ENCODE results near the gene NAALADL2. TPM values are rescaled to one million over a fixed set of nuclear protein-coding genes. Genes with fewer than 3 reads are reported as not detected.

The NAALADL2 gene
- total RNA-seq, 1 donor from 2014 or later: 2.4 TPM

DNA sequence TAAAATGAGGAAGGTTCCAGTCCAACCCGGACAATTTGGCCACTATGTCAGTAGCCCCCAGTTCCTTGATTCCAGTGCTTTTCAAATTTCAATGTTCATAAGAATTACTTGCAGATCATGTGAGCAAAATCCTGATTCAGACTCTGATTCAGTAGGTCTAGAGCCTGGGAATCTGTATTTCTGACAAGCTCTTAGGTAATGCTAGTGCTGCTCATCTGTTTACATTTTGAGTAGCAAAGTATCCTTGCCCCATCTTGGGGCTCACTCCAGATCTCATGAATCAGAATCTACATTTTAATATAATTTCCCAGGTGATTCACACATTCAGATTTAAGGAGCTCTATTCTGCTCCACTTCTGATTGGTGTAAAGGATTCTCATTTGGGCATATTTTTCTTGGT, 142.0 kb downstream of the NAALADL2 start:
- no peak for ATAC-seq

DNA sequence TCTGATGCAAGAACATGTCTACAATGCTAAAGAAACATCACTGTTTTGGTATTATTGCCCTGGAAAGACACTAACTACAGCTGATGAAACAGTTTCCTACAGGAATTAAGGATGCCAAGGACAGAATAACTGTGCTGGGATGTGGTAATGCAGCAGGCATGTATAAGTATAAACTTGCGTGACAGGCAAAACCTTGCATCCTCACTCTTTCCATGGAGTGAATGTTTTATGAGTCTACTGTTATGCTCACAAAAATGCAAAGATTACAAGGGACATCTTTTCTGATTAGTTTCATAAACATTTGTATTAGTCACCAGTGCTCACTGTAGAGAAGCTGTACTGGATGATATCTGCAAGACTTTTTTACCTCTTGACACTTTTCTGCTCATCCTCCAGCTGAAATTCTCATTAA, 143.6 kb downstream of the NAALADL2 start:
- ATAC-seq: no peak

DNA sequence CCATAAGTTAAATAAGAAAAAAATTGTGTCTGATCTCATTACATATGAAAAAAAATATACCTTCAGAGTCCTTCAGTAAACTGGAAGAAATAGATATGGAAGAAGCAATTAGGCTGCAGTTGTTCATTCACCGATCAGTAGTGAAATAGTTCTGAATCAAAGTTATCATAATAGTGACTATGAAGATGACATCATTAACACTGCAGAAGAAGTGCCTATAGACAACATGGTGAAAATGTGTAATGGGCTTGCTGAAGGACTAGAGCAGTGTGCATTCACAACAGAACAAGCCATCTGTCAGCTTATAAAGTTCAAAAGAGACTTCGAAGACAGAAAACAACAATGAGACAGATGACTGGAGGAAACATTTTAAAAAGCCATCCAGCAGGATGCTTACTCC, 144.5 kb downstream of the NAALADL2 start:
- ATAC-seq: no peak

DNA sequence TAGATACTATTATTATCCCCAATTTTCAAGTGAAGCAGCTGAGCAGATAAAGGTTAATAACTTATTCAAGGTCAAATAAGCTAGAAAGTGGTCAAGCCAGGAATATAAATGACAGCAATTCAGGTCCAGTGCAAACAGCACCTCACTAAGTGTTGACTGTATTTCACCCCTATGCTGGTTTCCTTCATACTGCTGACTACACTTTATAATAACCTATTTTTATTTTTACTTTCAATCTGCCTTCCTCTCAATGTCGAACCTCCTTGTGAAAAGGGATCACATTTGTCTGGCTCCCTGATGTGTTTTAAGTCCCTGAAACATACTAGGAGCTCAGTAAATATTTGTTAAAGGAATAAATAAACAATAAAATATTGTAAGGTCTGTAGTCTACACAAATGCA, 146.1 kb downstream of the NAALADL2 start:
- no peak for ATAC-seq

DNA sequence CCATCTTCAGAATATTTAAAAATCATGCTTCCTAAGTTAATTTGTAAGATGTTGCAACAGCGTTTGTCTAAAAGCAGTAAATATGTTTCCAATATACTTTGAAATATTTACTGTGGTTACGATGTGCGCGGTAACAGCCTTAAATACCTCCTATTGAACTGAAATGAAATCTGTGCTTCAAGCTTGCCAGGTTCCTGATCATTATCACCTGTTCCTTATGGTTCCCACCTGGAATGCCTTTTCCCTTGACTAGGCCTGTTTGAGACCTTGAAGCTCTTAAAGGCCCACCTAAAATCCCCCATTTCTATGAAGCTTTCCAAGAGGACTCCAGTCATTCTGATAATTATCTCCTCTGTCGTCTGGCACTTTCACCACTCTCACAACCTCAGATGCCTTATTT, 146.7 kb downstream of the NAALADL2 start:
- no peak for ATAC-seq

DNA sequence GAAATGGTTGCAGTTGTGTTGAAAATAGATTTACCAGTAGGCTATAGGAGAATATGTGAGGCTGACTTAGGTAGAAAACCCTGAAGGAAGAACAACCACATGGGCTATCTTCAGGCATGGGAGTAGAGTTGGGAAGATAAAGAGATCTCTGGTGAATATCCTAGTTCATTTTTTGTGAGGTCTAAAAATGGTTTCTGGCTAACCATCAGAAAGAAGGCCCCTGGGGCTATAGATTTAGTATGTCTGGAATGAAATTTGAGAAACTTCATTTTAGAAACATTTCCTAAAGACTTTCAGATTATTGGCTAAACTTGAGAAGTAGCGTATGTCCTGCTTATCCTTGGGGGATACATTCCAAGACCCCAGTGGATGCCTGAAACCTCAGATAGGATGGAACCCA, 148.2 kb downstream of the NAALADL2 start:
- ATAC-seq: no peak

DNA sequence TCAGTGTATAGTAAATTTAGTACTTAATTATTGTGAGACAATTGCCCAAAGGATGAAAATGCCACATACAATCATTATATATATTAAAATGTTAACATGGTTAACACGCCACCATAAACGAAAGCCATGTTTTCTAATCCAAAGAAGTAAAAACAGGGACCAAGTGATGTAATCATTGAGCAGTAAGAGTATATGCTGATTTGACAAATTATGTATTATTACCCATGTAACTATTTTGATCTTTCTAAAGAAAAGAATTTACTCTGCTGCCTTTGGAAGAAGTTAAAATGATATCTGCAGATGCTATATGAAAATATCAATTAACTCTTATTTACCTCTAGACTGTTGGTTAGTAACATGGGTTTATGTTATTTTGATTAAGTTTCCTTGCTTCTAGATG, 150.2 kb downstream of the NAALADL2 start:
- ATAC-seq: no peak

DNA sequence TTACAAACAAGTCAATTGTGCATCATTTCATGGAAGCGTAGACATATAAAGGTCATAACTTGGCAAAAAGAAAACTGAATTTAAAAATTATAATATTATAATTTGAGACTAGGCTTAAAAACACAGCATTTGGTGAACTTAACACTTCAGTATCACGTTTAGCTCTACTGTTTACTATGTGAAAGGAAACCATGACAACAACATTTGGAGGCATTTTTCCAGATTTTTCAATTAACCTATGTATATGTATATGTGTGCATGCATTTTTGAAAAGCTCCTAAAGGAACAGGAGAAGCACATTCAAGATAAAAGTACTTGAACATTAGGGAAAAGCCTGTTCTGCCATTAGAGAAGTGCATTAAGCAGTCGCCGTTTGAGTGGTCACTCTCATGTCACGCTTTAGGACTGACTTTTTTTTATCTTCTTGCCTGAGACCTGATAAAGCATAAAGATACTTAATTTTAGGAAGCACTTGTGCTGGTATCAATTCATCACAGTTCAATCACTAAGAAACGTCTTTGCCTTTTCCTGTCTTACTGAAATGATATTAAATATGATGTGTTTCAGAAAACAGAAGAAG, 156.0 kb downstream of the NAALADL2 start:
- no peak for ATAC-seq

DNA sequence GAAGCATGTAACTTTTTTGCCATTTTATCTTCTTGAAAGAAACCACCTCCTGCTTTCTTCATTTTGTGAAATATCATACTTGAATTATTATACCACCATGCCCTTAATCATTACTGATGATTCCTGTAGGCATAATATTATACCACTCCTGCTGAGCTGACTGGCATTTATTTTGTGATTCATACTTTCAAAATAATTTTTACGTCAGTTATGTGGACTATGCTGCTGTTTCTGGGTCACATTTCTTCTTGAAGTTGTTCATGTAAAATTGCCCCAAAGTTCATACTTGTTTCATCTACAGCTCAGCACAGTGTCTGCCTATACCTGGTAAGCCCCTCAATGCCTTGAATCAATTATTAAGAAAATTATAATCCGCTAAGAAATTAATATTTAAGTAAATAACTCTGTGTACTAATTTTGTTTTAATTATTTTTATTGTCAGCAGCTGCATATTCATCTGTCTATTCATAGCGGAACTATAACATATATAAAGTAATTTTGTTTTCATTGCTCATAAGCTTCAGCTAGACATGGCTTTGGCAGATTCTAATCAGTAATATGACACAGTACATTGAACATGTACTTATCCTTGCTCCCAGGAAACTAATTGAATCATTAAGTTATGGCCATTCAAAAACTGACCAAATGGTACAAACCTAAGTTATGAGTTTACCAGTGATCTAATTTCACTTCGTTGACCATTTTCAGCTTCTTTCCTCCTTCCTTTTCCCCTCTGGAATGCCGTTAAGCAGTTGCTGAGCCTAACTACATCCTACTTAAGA, 160.0 kb downstream of the NAALADL2 start:
- ATAC-seq: no peak

DNA sequence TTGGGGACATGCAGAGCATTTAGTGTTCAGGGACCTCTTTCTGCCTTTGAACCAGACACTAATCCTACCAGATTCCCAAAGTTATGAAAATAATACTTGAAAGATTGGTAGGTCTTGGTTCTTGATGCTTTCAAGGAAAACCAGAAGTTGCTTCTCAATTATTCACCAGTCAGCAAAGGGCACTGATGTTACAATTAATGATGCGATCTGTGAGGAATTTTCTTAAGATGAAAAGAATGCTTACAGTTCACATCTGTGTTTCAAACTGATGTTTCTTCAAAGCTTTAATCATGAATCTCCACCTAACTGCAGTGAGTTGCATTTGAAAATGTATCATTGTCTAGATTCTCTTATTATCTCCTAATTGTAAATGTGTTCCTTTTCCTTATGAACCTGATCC, 161.0 kb downstream of the NAALADL2 start:
- no peak for ATAC-seq

DNA sequence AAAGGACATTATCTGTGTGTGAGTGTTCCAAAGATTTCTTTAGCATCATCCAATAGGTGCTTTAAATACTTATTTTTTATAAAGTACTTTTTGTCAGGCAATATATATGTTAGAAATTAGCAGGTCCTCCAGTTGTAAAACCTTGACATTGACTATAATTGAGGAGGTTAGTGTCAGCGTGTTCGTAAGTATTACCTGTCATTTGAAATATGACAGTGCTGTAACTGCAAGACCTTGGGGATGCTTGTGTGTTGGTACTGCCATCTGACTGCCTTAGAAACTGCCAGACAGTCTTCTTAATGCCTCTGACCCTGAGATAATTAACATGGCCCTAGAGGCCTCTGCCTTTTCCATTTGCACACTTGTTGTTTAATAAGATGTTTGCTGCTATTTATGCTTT, 170.7 kb downstream of the NAALADL2 start:
- no peak for ATAC-seq

DNA sequence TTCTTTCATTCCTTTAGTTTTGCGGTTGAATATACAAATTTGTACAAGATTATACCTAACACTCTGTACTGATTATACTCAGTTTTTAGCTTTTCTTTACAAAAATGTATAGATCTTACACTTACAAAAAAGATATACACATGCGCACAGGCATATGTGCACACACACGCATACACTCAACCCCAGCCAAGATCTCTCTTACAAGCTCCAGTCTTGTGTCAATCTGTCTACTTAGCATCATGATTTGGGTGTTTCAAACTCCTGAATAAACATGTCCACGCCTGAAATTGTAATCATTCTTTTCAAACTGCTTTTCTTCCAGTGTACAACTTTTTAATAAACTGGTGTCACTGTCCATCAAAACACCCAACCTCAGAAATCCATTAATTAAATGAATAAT, 180.7 kb downstream of the NAALADL2 start:
- ATAC-seq: no peak

DNA sequence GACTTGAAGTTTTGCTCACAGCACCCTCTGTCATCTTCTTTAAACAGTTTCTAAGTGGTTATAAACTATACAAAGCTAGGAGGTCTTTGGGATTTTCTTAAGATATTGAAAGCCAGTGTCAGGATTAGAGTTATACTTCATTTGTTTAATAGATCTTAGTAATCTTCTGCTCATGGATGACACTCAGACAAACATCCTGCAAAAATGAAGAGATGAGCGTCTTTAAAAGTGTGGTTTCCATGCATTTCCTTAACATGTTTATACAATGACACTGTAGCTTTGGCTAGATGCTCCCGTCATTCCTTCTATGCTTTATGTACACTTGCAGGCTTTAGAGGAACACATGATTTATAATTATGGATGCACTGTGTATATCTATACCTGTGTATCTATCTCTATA, 182.2 kb downstream of the NAALADL2 start:
- ATAC-seq: no peak

DNA sequence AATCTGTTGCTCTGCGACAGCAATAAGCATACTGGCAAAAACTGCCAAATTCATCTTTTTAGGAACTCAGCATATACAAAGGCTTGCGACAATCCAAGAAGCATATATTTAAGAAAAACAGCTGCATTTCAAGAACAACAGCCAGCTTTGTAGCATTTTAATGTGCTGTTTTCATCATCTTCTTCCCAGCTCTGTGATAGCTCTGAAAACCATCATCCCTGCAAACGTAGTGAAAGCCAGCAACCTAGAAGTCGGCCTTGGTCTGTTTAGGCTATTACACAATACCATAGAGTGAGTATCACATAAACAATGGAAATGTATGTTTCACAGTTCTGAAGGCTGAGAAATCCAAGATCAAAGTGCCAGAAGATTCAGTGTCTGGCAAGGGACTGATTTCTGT, 187.5 kb downstream of the NAALADL2 start:
- no peak for ATAC-seq

DNA sequence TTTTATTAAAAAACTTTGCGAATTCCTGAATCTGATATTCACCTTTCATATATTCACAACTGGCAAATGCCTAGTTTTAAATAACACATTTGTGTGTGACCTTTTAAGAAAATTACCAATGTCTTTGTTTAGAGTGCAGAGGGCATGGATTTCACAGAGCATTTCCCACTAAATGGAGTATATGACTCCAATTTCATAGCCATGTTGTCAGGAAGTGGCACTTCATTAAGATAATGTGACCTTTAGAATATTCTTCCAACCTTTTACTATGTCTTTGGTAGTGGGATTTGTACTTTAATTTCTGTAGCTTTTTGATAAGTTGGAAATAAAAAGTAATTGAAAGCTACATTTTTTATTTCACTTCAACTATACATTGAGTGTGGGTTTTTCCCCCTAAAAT, 188.7 kb downstream of the NAALADL2 start:
- no peak for ATAC-seq

DNA sequence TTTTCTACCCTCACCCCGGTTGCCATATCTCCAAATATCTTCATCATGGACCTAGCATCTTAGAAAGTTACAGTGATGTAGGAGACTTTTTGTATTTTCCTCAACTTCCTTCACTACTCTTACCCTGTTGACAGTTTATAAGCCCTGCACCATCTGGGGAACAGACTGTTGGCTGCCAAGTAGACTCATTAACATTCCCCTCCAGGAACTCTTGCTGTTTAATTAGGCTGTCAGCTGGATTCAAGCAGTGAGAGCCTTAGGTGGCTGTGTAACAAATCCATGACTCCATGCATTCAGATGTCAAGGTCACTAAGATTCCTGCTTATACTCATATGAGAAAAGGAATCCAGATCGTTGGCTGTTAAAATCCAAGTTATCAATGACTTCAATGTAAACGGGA, 198.3 kb downstream of the NAALADL2 start:
- no peak for ATAC-seq

DNA sequence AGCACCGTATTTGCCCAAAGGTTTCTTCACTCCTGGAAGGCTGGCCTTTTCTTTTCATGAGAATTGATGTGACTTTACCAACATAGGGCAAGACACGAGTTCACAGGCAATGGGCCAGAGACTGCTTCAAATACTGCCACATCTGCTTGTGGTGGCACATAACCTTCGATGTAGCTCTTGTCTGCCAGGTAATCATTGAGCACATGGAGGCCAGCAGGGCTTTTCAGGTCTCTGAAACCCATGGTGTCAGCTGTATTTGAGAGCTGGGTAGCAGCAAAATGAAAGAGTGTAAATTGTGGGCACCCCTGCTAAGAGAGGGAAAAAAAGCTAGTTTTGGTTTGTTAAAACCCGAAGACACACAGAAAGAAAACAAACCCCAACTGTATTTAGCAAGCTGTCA, 200.7 kb downstream of the NAALADL2 start:
- ATAC-seq: no peak

DNA sequence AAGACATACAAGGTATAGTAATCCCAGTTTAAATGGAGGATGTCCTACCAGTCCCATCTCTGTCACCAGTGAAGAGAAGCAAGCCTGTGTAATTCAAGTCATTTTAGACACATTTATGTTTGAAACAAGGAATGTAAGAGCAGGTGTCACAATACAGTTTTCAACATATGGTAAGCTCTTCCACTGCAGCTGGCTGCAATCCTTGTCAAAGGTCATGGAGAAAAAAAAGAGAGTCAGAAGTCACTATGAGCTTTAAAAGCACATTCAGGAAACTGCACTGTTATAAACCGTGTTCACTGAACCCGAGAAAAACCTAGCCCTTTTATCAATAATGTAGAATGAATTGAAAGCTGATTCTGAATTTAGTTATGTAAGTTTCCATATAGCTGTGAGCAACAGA, 206.4 kb downstream of the NAALADL2 start:
- no peak for ATAC-seq

DNA sequence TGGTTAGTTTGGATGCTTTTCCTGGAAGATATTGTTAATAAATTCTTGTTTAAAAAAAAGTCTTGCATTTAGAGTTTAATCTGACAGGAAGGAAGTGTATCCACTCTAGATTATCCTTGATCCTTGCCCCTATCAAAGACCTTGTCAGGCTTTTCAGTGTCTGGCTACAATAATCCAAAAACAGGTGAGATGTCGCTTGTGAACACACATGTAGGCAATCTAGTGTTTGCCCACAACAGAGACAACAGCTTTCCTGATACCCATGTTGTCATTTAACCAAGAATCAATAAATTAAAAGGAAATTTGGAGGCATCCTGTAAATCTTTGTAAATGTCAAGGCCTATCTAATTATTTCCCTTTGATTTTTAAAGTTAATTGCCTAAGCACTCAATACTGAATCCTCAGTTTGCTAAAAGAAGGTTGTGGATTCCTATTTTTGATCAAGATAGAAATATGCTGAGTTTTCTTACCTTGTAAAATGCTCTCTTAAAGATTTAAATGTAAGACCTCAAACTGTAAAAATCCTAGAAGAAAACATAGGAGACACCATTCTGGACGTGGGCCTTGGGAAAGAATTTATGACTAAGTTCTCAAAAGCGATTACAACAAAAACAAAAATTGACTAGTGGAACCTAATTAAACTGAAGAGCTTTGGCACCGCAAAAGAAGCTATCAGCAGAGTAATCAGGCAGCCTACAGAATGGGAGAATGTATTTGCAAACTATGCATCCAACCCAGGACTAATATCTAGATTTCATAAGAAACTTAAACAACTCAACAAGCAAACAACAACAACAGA, 207.7 kb downstream of the NAALADL2 start:
- no peak for ATAC-seq

DNA sequence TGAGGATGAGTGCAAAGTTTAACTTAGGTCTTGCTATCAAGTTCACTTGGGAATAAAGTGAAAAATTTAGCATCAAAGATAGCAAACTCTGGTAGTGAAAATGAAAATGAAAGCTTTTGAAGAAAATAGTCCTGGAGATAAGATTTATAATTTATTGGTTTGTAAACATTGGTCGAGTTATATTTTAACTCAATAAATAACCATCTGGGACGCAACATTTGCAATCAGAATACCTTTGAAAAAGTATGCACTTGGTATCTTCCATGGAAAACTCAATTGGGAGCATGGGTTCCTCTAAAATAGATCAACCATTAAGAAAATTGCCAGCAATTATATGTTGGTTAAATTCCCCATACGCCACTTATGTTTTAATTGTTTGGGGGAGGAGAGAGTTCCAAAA, 209.5 kb downstream of the NAALADL2 start:
- no peak for ATAC-seq

DNA sequence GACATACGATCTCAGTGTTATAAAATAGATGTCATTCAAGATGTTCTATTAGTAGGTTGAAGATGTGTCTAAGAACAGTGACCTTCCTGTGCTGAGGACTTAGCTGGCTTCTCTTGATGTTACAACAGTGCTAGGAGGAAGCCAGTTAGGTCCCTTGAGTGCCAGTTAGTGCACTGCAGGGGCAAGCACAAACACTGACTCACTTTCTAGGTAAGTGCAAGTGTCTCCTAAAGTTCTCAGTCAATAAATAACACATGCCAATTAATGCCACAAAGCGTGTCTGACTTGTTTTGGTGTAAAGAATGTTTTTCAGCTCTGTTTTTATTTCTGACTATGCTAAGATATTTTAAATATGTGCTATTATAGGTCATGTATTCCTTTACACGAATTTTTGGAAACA, 211.8 kb downstream of the NAALADL2 start:
- ATAC-seq: peak; percentile 54

DNA sequence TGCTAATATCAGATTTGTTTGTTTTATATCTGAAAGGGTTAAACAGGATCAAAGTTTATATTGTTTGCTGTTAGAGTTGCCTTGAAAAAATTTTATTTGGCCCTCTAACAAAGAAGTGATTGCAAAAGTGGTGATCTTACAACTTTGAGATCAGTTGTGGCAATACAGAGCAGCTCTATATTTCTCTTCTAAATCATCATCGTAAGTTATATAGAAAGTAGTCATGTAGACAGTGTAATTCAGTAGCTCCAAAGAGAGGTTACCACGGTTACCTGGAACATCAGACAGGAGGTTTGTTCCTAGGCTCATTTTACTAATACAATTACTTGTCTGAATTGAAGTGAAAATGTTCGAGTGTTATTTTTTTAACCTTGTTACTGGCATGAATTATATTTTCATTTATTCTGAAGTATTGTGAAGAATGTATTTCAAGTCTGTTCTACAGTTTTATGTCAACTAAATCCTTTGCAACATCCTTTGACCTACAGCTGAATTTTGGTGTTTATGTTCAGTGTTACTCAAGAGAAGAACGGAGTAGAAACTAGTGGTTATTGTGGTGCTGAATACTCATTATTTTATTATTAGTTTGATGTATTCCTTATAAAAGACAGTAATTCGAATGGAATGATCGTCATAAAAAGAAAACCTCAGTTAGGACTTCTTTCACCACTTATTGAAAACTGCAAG, 214.2 kb downstream of the NAALADL2 start:
- ATAC-seq: no peak

DNA sequence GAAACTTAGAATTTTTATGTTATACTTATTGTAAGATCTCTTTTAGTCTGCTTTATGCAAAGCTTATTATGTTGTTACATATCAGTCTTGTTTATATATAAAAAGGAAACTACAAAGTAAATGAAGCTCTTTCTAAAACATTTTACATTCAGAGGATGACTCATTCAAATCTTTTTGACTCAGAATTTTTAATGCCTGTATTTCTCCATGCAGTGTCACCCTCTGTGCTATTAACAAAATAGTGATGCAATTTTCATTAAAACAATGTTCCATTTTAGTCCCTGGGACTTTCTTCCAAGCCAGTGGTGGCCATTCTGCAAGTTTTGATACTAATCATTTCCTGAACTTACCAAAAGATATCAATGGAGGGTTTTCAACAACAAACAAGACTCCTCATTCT, 216.1 kb downstream of the NAALADL2 start:
- no peak for ATAC-seq

Measured in esophagus mucosa (tissue), 1 donor.